GM19372 (cell line): ENCODE results near the gene UBL4B.

ENCODE experiments used
- ATAC-seq: cut with Tn5 transposase; IDR thresholded peaks from one replicate; pipeline ENCODE4 v1.9.1; 2021; ENCODE audit warnings: mild to moderate bottlenecking, low read depth, moderate library complexity; ENCODE audit not compliant: unreplicated experiment

Gene UBL4B

GRCh38 chr1:110151175-110151669 lies 39.0 kb downstream of the UBL4B start:
- no peak for ATAC-seq

GRCh38 chr1:110152133-110152785 lies 40.0 kb downstream of the UBL4B start:
- ATAC-seq = no peak

DNA sequence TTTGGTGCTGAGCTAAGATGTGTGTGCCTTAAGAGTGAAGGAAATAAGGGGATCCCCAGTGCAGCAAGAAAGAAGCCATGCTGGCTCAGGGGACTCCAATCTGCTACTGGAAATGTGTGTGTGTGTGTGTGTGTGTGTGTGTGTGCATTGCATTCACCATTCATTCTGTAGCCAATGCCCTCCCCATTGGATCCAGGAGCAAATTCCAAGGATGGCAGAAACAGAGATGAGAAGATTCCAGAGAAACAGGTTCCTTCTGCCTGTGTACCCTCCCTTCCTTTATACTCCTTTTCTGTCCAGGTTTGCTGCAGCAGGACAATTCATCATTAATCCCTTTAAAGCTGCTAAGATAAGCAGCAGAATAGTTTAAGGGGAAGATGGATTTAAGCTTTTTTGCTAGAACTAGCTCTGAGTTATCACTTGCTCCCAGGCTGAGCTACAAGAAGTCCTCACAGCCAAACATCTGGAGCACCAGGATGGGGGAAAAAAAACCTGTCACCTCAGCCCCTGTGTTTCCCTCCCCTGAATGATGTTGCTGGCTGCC lies 41.2 kb downstream of the UBL4B start:
- no peak for ATAC-seq

GRCh38 chr1:110155878-110156522 lies 43.8 kb downstream of the UBL4B start:
- no peak for ATAC-seq

DNA sequence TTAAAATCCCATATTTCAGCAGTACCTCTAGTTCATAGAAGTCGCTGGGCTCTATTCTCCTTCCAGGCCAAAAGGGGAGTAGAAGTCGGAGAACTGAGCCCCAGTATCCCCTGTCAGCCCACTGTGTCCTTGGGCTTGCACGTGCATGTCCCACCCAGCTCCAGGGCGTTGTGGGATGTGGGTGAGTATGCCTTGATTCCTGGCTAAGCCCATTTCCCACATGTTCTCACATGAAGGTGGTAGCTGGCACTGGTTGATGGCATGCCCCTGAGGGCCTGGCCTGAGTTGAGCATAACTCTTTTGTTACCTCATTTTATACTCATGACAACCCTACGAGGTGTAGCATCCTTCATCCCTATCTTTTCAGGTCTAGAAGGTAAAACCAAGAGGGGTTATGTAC lies 46.0 kb downstream of the UBL4B start:
- no peak for ATAC-seq

DNA sequence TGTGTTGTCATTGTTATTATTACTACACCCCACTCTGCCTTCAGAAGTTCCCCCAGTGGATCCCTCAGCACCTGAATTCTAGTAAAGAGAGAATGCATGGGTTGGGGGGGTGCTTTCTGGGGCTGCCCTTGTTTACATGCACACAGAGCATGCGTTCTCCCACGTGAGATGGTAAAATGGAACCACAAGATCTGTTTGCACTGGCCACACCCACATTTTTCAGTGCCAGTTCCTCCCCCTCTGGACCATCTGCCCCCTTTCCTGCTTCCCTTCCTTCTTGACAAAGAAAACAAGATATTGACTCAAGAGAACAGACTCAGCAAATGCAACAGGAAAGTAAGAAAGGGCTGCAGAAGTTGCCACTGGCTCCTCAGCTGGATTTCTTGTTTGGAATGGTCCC lies 46.9 kb downstream of the UBL4B start:
- no peak for ATAC-seq

GRCh38 chr1:110160538-110161100 lies 48.4 kb downstream of the UBL4B start:
- no peak for ATAC-seq

GRCh38 chr1:110161165-110161564 lies 48.9 kb downstream of the UBL4B start:
- no peak for ATAC-seq

GRCh38 chr1:110161849-110162248 lies 49.6 kb downstream of the UBL4B start:
- no peak for ATAC-seq
